DND-41 (cell line): ENCODE data around the gene POLR1B.

ENCODE experiments used
- CTCF ChIP-seq: IDR thresholded peaks from 2 replicates; pipeline ENCODE4 v1.5.1; 2012; ENCODE audit warnings: borderline replicate concordance, low read length, moderate library complexity, mild to moderate bottlenecking; ENCODE audit not compliant: poor library complexity, severe bottlenecking; ENCODE audit errors: extremely low read depth
- EZH2 ChIP-seq: IDR thresholded peaks from 3 replicates; pipeline ENCODE4 v1.6.1; 2012; ENCODE audit warnings: borderline replicate concordance, low read depth, mild to moderate bottlenecking, moderate library complexity, low read length, inconsistent platforms; ENCODE audit not compliant: severe bottlenecking

GRCh38 chr2:112540906-112541305 lies 1.4 kb upstream of the POLR1B start:
- no peak for TF ChIP-seq CTCF
- TF ChIP-seq EZH2, result no peak
